OCI-LY3 (cell line): ENCODE measurements around the gene SESN1.

ENCODE experiments used
- EZH2phosphoT487 ChIP-seq: fragments of 200-600 bp; shearing (Covaris generic); IDR thresholded peaks from 2 replicates; pipeline ENCODE4 v1.6.1; 2018; ENCODE audit warnings: antibody characterized with exemption, mixed run types, low read depth
- TF ChIP-seq, protein P1 (sequence below): fragments of 200-600, 300-600 bp; sonication (generic); IDR thresholded peaks from 2 replicates; pipeline ENCODE4 v1.5.1; 2014; ENCODE audit warnings: antibody characterized with exemption, low read length, low read depth

GRCh38 chr6:109048176-109048575, 46.5 kb downstream of the SESN1 start:
- TF ChIP-seq, protein P1, sequence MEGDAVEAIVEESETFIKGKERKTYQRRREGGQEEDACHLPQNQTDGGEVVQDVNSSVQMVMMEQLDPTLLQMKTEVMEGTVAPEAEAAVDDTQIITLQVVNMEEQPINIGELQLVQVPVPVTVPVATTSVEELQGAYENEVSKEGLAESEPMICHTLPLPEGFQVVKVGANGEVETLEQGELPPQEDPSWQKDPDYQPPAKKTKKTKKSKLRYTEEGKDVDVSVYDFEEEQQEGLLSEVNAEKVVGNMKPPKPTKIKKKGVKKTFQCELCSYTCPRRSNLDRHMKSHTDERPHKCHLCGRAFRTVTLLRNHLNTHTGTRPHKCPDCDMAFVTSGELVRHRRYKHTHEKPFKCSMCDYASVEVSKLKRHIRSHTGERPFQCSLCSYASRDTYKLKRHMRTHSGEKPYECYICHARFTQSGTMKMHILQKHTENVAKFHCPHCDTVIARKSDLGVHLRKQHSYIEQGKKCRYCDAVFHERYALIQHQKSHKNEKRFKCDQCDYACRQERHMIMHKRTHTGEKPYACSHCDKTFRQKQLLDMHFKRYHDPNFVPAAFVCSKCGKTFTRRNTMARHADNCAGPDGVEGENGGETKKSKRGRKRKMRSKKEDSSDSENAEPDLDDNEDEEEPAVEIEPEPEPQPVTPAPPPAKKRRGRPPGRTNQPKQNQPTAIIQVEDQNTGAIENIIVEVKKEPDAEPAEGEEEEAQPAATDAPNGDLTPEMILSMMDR: no peak
- TF ChIP-seq EZH2phosphoT487: no peak
